Astrocyte of the spinal cord (primary cell): ENCODE data around the gene GDPD5.

Experiments
- DNase-seq: peaks from one replicate; pipeline ENCODE4 v3.0.0; 2011; ENCODE audit warnings: low read depth, low spot score
- H3K4me3 ChIP-seq: 2 replicates; pipeline ENCODE4 v1.5.1; 2011; ENCODE audit warnings: low read depth, mild to moderate bottlenecking, low read length, moderate library complexity
- in situ Hi-C: cut with HindIII; loops from 2 replicates; pipeline ENCODE4 v1.10.0; 2017; ENCODE audit warnings: low sequenced_read_pairs
- TF ChIP-seq, protein P1 (sequence below): IDR thresholded peaks from 2 replicates; pipeline ENCODE4 v1.5.1; 2012; ENCODE audit warnings: low read depth, mild to moderate bottlenecking, low read length, inconsistent platforms

GDPD5 gene

DNA sequence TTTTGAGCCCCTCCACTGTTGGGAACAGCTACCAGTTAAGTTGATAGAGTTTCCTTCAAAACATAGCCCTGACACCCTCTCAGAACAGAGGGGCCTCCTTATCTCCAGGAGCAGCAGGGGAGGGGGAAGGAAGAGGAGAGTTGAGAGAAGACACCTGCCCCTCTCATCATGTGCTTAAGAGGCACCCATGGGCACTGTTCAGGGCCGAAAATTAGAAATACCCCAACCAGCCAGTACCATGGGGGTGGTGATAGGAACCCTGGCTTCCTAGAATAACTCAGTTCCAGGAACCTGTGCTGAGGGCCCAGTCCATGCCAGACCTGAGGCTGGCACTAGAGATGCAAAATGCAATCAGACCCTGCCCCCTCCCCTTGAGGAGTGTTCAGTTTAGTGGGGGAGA, 9.3 kb upstream of the GDPD5 start:
- H3K4me3 ChIP-seq: no peak overlapping the region
- TF ChIP-seq, protein P1, sequence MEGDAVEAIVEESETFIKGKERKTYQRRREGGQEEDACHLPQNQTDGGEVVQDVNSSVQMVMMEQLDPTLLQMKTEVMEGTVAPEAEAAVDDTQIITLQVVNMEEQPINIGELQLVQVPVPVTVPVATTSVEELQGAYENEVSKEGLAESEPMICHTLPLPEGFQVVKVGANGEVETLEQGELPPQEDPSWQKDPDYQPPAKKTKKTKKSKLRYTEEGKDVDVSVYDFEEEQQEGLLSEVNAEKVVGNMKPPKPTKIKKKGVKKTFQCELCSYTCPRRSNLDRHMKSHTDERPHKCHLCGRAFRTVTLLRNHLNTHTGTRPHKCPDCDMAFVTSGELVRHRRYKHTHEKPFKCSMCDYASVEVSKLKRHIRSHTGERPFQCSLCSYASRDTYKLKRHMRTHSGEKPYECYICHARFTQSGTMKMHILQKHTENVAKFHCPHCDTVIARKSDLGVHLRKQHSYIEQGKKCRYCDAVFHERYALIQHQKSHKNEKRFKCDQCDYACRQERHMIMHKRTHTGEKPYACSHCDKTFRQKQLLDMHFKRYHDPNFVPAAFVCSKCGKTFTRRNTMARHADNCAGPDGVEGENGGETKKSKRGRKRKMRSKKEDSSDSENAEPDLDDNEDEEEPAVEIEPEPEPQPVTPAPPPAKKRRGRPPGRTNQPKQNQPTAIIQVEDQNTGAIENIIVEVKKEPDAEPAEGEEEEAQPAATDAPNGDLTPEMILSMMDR: no peak
- in situ Hi-C loops: no loop called here
- no peak for DNase-seq

- in situ Hi-C loops: no loop called here
- H3K4me3 ChIP-seq: no peak overlapping the region
- TF ChIP-seq, protein P1: no peak
- DNase-seq: no peak
These were observed 8.7 kb upstream of the GDPD5 start for GRCh38 chr11:75534259-75535069.

GRCh38 chr11:75533896-75534258, 8.1 kb upstream of the GDPD5 start:
- TF ChIP-seq, protein P1: no peak
- DNase-seq: no peak
- in situ Hi-C loops: no loop called here
- H3K4me3 ChIP-seq: no peak overlapping the region

- DNase-seq: peak; percentile 51
- TF ChIP-seq, protein P1: peak; percentile 81
- no peak overlapping the region for H3K4me3 ChIP-seq
- in situ Hi-C loops: no loop called here
These were observed 6.7 kb upstream of the GDPD5 start for GRCh38 chr11:75532200-75533048.

DNA sequence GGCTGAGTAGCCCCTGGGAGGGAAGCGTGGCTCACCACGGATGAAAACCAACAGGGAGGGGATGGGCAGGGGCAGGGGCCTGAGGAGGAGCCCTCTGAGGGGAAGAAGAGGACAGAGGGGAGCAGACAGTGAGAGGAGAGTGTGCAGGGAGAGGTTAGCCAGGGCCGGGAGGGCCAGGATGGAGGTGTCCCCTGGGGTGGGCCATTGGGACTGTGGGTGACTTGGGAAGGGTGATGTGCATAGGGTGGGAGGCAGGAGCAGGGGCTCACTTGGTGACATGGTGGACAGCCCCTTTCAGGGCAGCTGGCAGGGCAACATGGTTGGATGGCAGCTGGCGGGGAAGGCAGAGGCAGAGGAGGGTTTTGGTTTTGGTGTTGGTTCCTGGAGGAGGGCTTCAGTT, 5.6 kb upstream of the GDPD5 start:
- no peak overlapping the region for H3K4me3 ChIP-seq
- TF ChIP-seq, protein P1: no peak
- DNase-seq: no peak
- in situ Hi-C loops: no loop called here

- TF ChIP-seq, protein P1: no peak
- in situ Hi-C loops: no loop called here
- H3K4me3 ChIP-seq: no peak overlapping the region
- DNase-seq: no peak
These were observed 4.8 kb upstream of the GDPD5 start for GRCh38 chr11:75530577-75530976.
